HCT116 (cell line): ENCODE measurements around the gene MAP2K3. TPM values are rescaled to one million over a fixed set of nuclear protein-coding genes. Genes with fewer than 3 reads are reported as not detected.
"Not testable (repeated sequence)": the region's sequence is repeated elsewhere in the genome, so short reads cannot be mapped to it uniquely, and the experiment has no call there.

Experiments used
- ATAC-seq: fragments of 200-7000 bp; cut with Tn5 transposase; 2 replicates; pipeline ENCODE4 v1.9.1; 2020; ENCODE audit warnings: mild to moderate bottlenecking, moderate library complexity
- BruUV-seq: library from RNA; stranded (reverse); fragments of 400-500 nt; replicated peaks from 2 replicates; lab custom pipeline; 2021; lab: Mats Ljungman, UMichigan
- CTCF ChIA-PET: fragments of 300-600 bp; sonication (Branson Sonifier 250); formaldehyde crosslinking; loops from one replicate; lab custom pipeline; 2021; ENCODE audit warnings: antibody characterized with exemption; lab: Charles Lee
- POLR2A ChIA-PET: fragments of 300-600, 350-600 bp; sonication (Branson Sonifier 250); formaldehyde crosslinking; loops from one replicate; lab custom pipeline; 2021; ENCODE audit warnings: antibody characterized with exemption; lab: Charles Lee
- RAD21 ChIA-PET, 2 experiments: fragments of 300-600 bp; sonication (Branson Sonifier 250); formaldehyde crosslinking; loops; one replicate each; lab custom pipeline; 2023; ENCODE audit warnings: low total read pairs in 2 of 2; ENCODE audit not compliant: uncharacterized antibody in 2 of 2, unreplicated experiment in 2 of 2, low non-redundant PET in 1 of 2; lab: Charles Lee
- DNase-seq: peaks from one replicate; pipeline ENCODE4 v3.0.0-alpha.2; 2010; ENCODE audit warnings: low read depth, low spot score
- H2AFZ ChIP-seq: fragments of 200-600 bp; shearing (Covaris generic), sonication (generic); 2 replicates; pipeline ENCODE4 v1.6.1; 2017; ENCODE audit warnings: low read depth, mixed run types, mixed read lengths, antibody characterized with exemption, low read length; ENCODE audit not compliant: poor library complexity, severe bottlenecking
- H3K27ac ChIP-seq: 2 replicates; pipeline ENCODE4 v1.5.1; 2012; ENCODE audit warnings: low read depth, low read length
- H3K27me3 ChIP-seq: fragments of 200-600 bp; sonication (generic); 2 replicates; pipeline ENCODE4 v1.6.1; 2016; ENCODE audit warnings: mixed run types, low read length, mixed read lengths; ENCODE audit not compliant: insufficient read depth
- H3K36me3 ChIP-seq, 2 experiments: fragments of 200-500 bp in 1 of 2; fragments of 200-600 bp in 1 of 2; sonication (Bioruptor generic) in 1 of 2; sonication (generic) in 1 of 2; 2 replicates each; pipeline versions ENCODE4 v1.5.1 to v1.6.1; 2014 to 2016; ENCODE audit warnings: low read length in 2 of 2, inconsistent platforms in 1 of 2, mixed read lengths in 1 of 2, mixed run types in 1 of 2; ENCODE audit not compliant: insufficient read depth in 2 of 2, control insufficient read depth in 1 of 2
- H3K4me1 ChIP-seq, 2 experiments: fragments of 200-600 bp in 1 of 2; sonication (generic) in 1 of 2; 2 replicates each; pipeline versions ENCODE4 v1.5.1 to v1.6.1; 2012 to 2017; ENCODE audit warnings: low read length in 2 of 2, inconsistent platforms in 1 of 2, mild to moderate bottlenecking in 1 of 2, mixed read lengths in 1 of 2, mixed run types in 1 of 2, moderate library complexity in 1 of 2; ENCODE audit not compliant: insufficient read depth in 2 of 2, control insufficient read depth in 1 of 2
- H3K4me2 ChIP-seq: fragments of 200-600 bp; sonication (generic); 2 replicates; pipeline ENCODE4 v1.6.1; 2017; ENCODE audit warnings: mixed run types, low read length, mixed read lengths
- H3K4me3 ChIP-seq, 2 experiments: fragments of 200-600 bp in 1 of 2; sonication (generic) in 1 of 2; replicated peaks in 1 of 2; 2 replicates each; pipeline ENCODE4 v1.5.1; 2011 to 2016; ENCODE audit warnings: low read length in 2 of 2, control low read depth in 1 of 2, low read depth in 1 of 2, mild to moderate bottlenecking in 1 of 2, mixed read lengths in 1 of 2, mixed run types in 1 of 2
- H3K79me2 ChIP-seq: fragments of 200-600 bp; sonication (generic); 2 replicates; pipeline ENCODE4 v1.6.1; 2017; ENCODE audit warnings: mild to moderate bottlenecking, mixed run types, low read length, moderate library complexity, mixed read lengths; ENCODE audit not compliant: insufficient read depth
- H3K9ac ChIP-seq: fragments of 200-600 bp; sonication (generic); 2 replicates; pipeline ENCODE4 v1.6.1; 2016; ENCODE audit warnings: low read length, mixed read lengths
- H3K9me2 ChIP-seq: fragments of 200-600 bp; sonication (generic), shearing (Covaris generic); 2 replicates; pipeline ENCODE4 v1.6.1; 2017; ENCODE audit warnings: mixed run types, mild to moderate bottlenecking, moderate library complexity; ENCODE audit not compliant: insufficient read depth
- H3K9me3 ChIP-seq, 2 experiments: fragments of 200-500 bp in 1 of 2; fragments of 200-600 bp in 1 of 2; sonication (Bioruptor generic) in 1 of 2; sonication (generic) in 1 of 2; 2 replicates each; pipeline ENCODE4 v1.6.1; 2014 to 2017; ENCODE audit warnings: low read length in 2 of 2, mixed read lengths in 2 of 2, inconsistent platforms in 1 of 2, low read depth in 1 of 2, mild to moderate bottlenecking in 1 of 2, mixed run types in 1 of 2, moderate library complexity in 1 of 2; ENCODE audit not compliant: control insufficient read depth in 1 of 2, insufficient read depth in 1 of 2
- H4K20me1 ChIP-seq: fragments of 200-600 bp; sonication (generic), shearing (Covaris generic); 2 replicates; pipeline ENCODE4 v1.6.1; 2017; ENCODE audit warnings: mixed run types, mild to moderate bottlenecking, moderate library complexity; ENCODE audit not compliant: insufficient read depth
- intact Hi-C: fragments of 100-400 bp; cut with micrococcal nuclease; formaldehyde crosslinking; loops from 2 replicates; pipeline ENCODE4 v1.10.0; 2022
- total RNA-seq: library from RNA; stranded (reverse); gene quantifications from one replicate; pipeline ENCODE4 v1.2.1, GENCODE V29; 2021; ENCODE audit not compliant: unreplicated experiment

Gene MAP2K3
- total RNA-seq, 1 experiment from 2014 or later = 96.7 TPM

DNA sequence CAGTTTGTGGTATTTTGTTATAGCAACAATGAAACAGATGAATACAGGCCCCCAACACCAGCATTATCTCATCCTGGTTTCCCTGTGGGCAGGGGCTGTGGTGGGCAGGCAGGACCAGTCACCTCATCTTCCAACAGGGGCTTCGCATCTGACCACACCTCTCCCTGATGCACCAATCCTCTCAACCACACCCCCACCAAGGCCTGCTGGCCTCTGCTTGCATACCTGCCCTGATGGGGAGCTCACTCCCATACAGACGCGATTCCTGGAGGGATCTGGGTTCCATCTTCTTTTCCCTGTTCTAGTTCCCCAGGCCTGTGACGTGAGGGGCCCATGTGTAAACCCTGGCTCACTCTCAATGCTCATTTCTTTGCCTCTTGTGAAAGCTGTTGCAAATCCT, 34.7 kb downstream of the MAP2K3 start:
- H3K9ac ChIP-seq, H3K27me3 ChIP-seq, POLR2A ChIA-PET, CTCF ChIA-PET, H3K4me3 ChIP-seq, DNase-seq, H3K36me3 ChIP-seq, H3K79me2 ChIP-seq, ATAC-seq, H3K4me2 ChIP-seq, RAD21 ChIA-PET, BruUV-seq, H3K9me3 ChIP-seq, H2AFZ ChIP-seq, H3K9me2 ChIP-seq, H3K27ac ChIP-seq, H4K20me1 ChIP-seq: not testable (repeated sequence)
- intact Hi-C loops = loop anchor here (10.0 kb wide), 1 partner anchor 196 kb away; no protein-coding TSS in a partner anchor
- H3K4me1 ChIP-seq = peaks cover 0 to 11% of the 10 kb centered on the region in 2 experiments; a peak in 1 of 4 replicates

DNA sequence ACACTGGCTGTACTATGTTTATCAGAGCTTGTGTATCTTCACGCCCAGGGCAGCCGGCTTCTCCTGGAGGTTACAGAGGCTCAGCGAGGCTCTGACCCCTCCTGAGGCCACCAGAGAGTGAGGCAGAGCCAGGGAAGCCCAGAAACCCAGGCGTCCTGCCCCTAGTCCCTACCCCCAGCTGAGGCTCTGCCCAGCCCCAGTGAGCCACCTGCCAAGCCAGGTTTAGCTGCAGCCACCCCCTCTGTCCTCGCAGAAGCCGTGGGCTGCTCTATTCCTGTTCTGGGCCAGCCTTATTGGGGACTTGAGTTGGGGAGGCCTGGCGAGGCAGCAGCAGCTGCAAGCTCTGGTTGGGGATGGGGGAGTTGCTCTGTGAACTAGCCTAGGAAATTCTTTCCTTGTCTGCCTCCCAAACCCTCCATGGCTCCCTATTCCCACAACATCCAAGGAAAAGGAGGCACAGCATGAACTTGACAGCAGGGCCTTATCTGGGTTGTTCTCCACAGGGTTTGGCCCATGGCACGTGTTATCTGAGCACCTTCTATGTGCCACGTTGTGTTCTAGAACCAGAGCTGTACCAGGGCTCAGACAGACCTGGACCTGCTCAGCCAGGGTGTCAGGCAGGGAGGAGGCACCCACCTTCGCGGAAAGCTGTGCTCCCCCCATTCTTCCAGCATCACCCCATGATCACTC, 35.3 kb downstream of the MAP2K3 start:
- H3K27ac ChIP-seq, H3K27me3 ChIP-seq, H3K79me2 ChIP-seq, POLR2A ChIA-PET, H3K4me2 ChIP-seq, H3K9me2 ChIP-seq, H3K9ac ChIP-seq, H3K36me3 ChIP-seq, BruUV-seq, RAD21 ChIA-PET, H3K9me3 ChIP-seq, CTCF ChIA-PET, H3K4me3 ChIP-seq, DNase-seq, H4K20me1 ChIP-seq, ATAC-seq, H2AFZ ChIP-seq: not testable (repeated sequence)
- intact Hi-C loops = loop anchor here (10.0 kb wide), 1 partner anchor 195 kb away; no protein-coding TSS in a partner anchor
- peaks cover 0 to 11% of the 10 kb centered on the region in 2 experiments; a peak in 1 of 4 replicates for H3K4me1 ChIP-seq

DNA sequence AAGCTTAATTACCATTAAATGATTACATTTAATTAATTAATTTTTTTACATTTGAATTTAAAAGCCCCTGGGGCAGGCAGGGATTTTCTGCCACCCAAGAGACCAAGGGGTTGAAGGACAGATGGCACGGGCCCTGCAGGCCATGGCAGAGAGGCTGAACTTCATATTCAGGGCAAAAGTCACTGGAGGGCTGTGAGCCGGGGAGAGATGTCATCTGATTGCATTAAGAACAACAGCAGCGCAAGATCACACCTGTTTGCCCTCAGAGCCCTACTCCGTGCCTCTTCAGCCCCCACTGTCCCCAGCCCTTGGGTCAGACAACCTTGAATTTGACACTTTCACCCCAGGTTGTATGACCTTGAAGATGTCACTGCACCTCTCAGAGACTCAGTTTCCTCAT, 35.9 kb downstream of the MAP2K3 start:
- ATAC-seq, CTCF ChIA-PET, H2AFZ ChIP-seq, H3K36me3 ChIP-seq, H3K9ac ChIP-seq, DNase-seq, H3K27ac ChIP-seq, H3K4me2 ChIP-seq, H4K20me1 ChIP-seq, POLR2A ChIA-PET, intact Hi-C loops, BruUV-seq, H3K27me3 ChIP-seq, H3K9me2 ChIP-seq, RAD21 ChIA-PET, H3K4me3 ChIP-seq, H3K79me2 ChIP-seq, H3K9me3 ChIP-seq: not testable (repeated sequence)
- H3K4me1 ChIP-seq = peaks cover 0 to 11% of the 10 kb centered on the region in 2 experiments; a peak in 1 of 4 replicates

DNA sequence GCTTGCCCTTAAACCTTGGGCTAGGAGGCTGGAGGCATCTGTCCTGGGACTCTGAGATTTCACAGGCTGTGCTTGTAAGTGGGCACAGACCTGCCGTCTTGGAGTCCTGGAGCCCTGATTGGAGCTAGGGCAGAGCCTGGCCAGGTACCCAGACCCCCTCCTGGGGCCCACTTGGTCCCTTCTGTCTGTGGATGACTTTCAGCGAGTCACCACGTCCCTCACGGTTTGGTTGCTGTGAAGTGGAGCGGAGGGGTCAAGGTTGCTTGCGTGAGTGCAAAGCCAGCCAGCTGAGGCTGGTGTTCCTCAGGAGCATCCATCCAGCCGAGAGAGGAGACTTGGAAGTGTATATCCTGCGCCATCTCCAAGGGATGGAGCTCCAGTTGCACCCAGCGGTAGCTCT, 36.5 kb downstream of the MAP2K3 start:
- H3K9me2 ChIP-seq, CTCF ChIA-PET, POLR2A ChIA-PET, H2AFZ ChIP-seq, DNase-seq, H3K36me3 ChIP-seq, H3K27me3 ChIP-seq, H3K79me2 ChIP-seq, H4K20me1 ChIP-seq, ATAC-seq, RAD21 ChIA-PET, BruUV-seq, H3K9me3 ChIP-seq, intact Hi-C loops, H3K27ac ChIP-seq, H3K4me2 ChIP-seq, H3K4me3 ChIP-seq, H3K9ac ChIP-seq: not testable (repeated sequence)
- peaks cover 0 to 11% of the 10 kb centered on the region in 2 experiments; a peak in 1 of 4 replicates for H3K4me1 ChIP-seq
